Osteocyte (in vitro differentiated cells): ENCODE results near the gene PPARGC1A. TPM values are rescaled to one million over a fixed set of nuclear protein-coding genes. Genes with fewer than 3 reads are reported as not detected.

Experiments
- DNase-seq: peaks from one replicate; pipeline ENCODE4 v3.0.0; 2021; ENCODE audit warnings: mixed read lengths; ENCODE audit not compliant: unreplicated experiment; ENCODE audit errors: extremely low spot score
- H3K27ac Mint-ChIP-seq: one replicate; pipeline ENCODE4 v1.8.0; 2021; ENCODE audit warnings: mild to moderate bottlenecking, mixed read lengths; ENCODE audit not compliant: unreplicated experiment
- H3K27me3 Mint-ChIP-seq: one replicate; pipeline ENCODE4 v1.8.0; 2021; ENCODE audit warnings: mixed read lengths; ENCODE audit not compliant: unreplicated experiment
- H3K36me3 Mint-ChIP-seq: one replicate; pipeline ENCODE4 v1.8.0; 2021; ENCODE audit warnings: mixed read lengths; ENCODE audit not compliant: unreplicated experiment
- H3K4me1 Mint-ChIP-seq: one replicate; pipeline ENCODE4 v1.8.0; 2021; ENCODE audit warnings: mixed read lengths; ENCODE audit not compliant: unreplicated experiment
- H3K4me3 Mint-ChIP-seq: one replicate; pipeline ENCODE4 v1.8.0; 2021; ENCODE audit warnings: mild to moderate bottlenecking, moderate library complexity, mixed read lengths; ENCODE audit not compliant: unreplicated experiment
- H3K9me3 Mint-ChIP-seq: one replicate; pipeline ENCODE4 v1.8.0; 2021; ENCODE audit warnings: mixed read lengths; ENCODE audit not compliant: unreplicated experiment
- total RNA-seq: library from RNA; stranded (reverse); gene quantifications from 2 replicates; pipeline ENCODE4 v1.2.1, GENCODE V29; 2021
- TF ChIP-seq, protein P1 (sequence below): fragments of 200-600 bp; sonication (generic); IDR thresholded peaks from 2 replicates; pipeline ENCODE4 v1.5.0; 2021; ENCODE audit warnings: antibody characterized with exemption, mild to moderate bottlenecking, moderate library complexity

PPARGC1A gene
- total RNA-seq, 1 donor from 2014 or later: 10.2 TPM

DNA sequence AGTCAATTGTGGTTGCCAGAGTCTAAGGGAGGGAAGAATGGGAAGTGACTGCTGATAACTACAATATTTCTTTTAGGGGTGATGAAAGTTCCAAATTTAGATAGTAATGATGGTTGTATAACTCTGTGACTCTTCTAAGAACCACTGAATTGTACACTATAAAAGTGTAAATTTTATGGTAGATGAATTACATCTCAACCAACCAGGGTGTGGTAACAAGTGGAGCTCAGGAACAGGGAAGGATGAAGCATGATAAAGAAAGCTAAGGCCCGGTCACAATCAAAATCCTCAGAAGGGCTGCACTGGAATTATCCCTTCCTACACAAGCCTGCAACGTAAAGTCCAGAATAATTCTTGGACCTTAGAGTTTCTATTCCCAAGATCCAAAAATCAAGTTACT, 143.2 kb downstream of the PPARGC1A start:
- Mint-ChIP-seq H3K27ac (no peak overlapping the region), H3K36me3 (no peaks in the 10 kb centered on the region), H3K9me3 (peaks cover 5% of the 10 kb centered on the region), H3K4me3 (no peak overlapping the region), H3K27me3 (no peaks in the 10 kb centered on the region), H3K4me1 (no peaks in the 10 kb centered on the region)
- DNase-seq: no peak
- TF ChIP-seq, protein P1, sequence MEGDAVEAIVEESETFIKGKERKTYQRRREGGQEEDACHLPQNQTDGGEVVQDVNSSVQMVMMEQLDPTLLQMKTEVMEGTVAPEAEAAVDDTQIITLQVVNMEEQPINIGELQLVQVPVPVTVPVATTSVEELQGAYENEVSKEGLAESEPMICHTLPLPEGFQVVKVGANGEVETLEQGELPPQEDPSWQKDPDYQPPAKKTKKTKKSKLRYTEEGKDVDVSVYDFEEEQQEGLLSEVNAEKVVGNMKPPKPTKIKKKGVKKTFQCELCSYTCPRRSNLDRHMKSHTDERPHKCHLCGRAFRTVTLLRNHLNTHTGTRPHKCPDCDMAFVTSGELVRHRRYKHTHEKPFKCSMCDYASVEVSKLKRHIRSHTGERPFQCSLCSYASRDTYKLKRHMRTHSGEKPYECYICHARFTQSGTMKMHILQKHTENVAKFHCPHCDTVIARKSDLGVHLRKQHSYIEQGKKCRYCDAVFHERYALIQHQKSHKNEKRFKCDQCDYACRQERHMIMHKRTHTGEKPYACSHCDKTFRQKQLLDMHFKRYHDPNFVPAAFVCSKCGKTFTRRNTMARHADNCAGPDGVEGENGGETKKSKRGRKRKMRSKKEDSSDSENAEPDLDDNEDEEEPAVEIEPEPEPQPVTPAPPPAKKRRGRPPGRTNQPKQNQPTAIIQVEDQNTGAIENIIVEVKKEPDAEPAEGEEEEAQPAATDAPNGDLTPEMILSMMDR: no peak

DNA sequence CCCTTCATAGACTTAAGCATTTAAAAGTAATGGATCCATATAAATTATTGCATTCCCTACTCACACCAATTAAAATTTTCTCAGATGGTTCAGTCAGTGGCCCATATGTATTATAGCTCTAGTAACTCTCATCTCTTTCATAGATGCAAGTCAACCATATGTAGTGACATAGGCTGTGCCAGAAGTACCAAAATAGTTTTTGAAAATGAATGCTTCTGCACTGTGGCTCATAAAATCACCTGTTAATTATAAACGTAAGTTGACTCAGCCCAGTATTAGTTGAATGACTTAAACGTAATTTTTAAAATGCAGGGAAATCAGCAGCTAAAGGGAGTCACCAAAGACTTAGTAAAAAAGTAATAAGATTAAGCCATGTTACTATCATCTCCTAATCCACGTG, 143.8 kb downstream of the PPARGC1A start:
- Mint-ChIP-seq H3K36me3 (no peaks in the 10 kb centered on the region), H3K27me3 (no peaks in the 10 kb centered on the region), H3K4me3 (no peak overlapping the region), H3K27ac (no peak overlapping the region), H3K4me1 (no peaks in the 10 kb centered on the region), H3K9me3 (peaks cover 5% of the 10 kb centered on the region)
- TF ChIP-seq, protein P1: no peak
- DNase-seq: no peak

DNA sequence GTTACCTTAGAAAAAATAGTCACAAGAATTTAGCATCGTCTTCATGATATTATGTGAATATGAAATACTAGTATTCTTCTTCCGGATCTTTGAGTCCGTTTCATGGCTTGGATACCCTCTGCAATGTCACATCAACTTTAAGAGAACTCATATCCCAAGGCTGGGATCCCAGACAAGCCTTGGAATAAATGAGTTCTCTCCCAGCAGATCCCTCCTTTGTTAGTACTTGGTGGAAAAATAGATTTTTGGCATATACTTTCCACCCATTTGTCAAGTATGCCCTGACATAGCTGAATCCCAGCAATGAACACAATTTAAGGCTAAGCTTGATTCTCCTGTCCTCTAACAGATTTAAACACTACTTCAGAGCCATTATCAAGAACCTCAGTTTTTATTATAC, 144.5 kb downstream of the PPARGC1A start:
- TF ChIP-seq, protein P1: no peak
- Mint-ChIP-seq H3K36me3 (no peaks in the 10 kb centered on the region), H3K27me3 (no peaks in the 10 kb centered on the region), H3K4me3 (no peak overlapping the region), H3K4me1 (no peaks in the 10 kb centered on the region), H3K27ac (no peak overlapping the region), H3K9me3 (peaks cover 5% of the 10 kb centered on the region)
- no peak for DNase-seq
